ENCODE data around the gene IGF1R. TPM values are rescaled to one million over a fixed set of nuclear protein-coding genes. Genes with fewer than 3 reads are reported as not detected.
"Not testable (repeated sequence)": the region's sequence is repeated elsewhere in the genome, so short reads cannot be mapped to it uniquely, and the experiment has no call there.

Gene IGF1R
- total and polyA plus RNA-seq, 8 donors: 8.1 to 50.3 (median 36.0) TPM

DNA sequence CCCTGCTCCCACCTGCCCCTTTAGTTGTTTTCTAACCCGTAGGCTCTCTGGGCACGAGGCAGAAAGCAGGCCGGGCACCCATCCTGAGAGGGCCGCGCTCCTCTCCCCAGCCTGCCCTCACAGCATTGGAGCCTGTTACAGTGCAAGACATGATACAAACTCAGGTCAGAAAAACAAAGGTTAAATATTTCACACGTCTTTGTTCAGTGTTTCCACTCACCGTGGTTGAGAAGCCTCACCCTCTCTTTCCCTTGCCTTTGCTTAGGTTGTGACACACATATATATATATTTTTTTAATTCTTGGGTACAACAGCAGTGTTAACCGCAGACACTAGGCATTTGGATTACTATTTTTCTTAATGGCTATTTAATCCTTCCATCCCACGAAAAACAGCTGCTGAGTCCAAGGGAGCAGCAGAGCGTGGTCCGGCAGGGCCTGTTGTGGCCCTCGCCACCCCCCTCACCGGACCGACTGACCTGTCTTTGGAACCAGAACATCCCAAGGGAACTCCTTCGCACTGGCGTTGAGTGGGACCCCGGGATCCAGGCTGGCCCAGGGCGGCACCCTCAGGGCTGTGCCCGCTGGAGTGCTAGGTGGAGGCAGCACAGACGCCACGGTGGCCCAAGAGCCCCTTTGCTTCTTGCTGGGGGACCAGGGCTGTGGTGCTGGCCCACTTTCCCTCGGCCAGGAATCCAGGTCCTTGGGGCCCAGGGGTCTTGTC is 310.7 kb downstream of the IGF1R start:
- TF ChIP-seq, protein P1, sequence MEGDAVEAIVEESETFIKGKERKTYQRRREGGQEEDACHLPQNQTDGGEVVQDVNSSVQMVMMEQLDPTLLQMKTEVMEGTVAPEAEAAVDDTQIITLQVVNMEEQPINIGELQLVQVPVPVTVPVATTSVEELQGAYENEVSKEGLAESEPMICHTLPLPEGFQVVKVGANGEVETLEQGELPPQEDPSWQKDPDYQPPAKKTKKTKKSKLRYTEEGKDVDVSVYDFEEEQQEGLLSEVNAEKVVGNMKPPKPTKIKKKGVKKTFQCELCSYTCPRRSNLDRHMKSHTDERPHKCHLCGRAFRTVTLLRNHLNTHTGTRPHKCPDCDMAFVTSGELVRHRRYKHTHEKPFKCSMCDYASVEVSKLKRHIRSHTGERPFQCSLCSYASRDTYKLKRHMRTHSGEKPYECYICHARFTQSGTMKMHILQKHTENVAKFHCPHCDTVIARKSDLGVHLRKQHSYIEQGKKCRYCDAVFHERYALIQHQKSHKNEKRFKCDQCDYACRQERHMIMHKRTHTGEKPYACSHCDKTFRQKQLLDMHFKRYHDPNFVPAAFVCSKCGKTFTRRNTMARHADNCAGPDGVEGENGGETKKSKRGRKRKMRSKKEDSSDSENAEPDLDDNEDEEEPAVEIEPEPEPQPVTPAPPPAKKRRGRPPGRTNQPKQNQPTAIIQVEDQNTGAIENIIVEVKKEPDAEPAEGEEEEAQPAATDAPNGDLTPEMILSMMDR (IDR thresholded peaks at IDR 0.05): no peak
- no peak for FAIRE-seq
- Histone ChIP-seq H3K27ac (no peak overlapping the region), H3K27me3 (no peaks in the 10 kb centered on the region), H3K9me3 (no peaks in the 10 kb centered on the region), H3K36me3 (peaks cover 0 to 53% (median 19%) of the 10 kb centered on the region in 3 donors), H3K4me3 (no peak overlapping the region), H3K4me1 (peaks cover 4 to 6% (median 5%) of the 10 kb centered on the region in 3 donors)
- intact Hi-C loops (cut with DNase I): no loop called here
- 93 to 94% methylated on average over 22 of the region's 22 CpGs for WGBS, 2 donors
- DNase-seq: no peak
- ATAC-seq: no peak

DNA sequence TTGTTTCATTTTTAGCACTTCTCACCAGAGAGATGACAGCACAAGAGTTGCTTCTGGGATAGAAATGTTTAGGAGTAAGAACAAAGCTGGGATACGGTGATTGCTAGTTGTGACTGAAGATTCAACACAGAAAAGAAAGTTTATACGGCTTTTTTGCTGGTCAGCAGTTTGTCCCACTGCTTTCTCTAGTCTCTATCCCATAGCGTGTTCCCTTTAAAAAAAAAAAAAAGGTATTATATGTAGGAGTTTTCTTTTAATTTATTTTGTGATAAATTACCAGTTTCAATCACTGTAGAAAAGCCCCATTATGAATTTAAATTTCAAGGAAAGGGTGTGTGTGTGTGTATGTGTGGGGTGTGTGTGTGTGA is 311.3 kb downstream of the IGF1R start:
- ATAC-seq (no peak), FAIRE-seq (no peak), DNase-seq (no peak)
- H3K9me3 ChIP-seq: no peaks in the 10 kb centered on the region
- H3K27me3 ChIP-seq: no peaks in the 10 kb centered on the region
- 96 to 99% methylated on average over 3 of the region's 3 CpGs for WGBS, 2 donors
- H3K4me3 ChIP-seq: no peak overlapping the region
- H3K27ac ChIP-seq: no peak overlapping the region
- H3K4me1 ChIP-seq: peaks cover 0 to 1% (median under 1%) of the 10 kb centered on the region in 3 donors
- TF ChIP-seq, protein P1 (IDR thresholded peaks at IDR 0.05): no peak
- intact Hi-C loops (cut with DNase I): no loop called here
- peaks cover 0 to 53% (median 19%) of the 10 kb centered on the region in 3 donors for H3K36me3 ChIP-seq

DNA sequence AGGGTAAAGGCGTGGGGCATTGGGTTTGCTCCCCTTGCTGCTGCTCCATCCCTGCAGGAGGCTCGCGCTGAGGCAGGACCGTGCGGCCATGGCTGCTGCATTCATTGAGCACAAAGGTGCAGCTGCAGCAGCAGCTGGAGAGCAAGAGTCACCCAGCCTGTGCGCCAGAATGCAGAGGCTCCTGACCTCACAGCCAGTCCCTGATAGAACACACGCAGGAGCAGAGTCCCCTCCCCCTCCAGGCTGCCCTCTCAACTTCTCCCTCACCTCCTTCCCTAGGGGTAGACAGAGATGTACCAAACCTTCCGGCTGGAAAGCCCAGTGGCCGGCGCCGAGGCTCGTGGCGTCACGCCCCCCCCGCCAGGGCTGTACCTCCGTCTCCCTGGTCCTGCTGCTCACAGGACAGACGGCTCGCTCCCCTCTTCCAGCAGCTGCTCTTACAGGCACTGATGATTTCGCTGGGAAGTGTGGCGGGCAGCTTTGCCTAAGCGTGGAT is 312.3 kb downstream of the IGF1R start:
- no peak overlapping the region for H3K27ac ChIP-seq
- 96 to 97% methylated on average over 21 of the region's 21 CpGs for WGBS, 2 donors
- no peaks in the 10 kb centered on the region for H3K27me3 ChIP-seq
- H3K9me3 ChIP-seq: no peaks in the 10 kb centered on the region
- ATAC-seq (no peak), DNase-seq (no peak), FAIRE-seq (no peak)
- H3K4me1 ChIP-seq: no peaks in the 10 kb centered on the region
- H3K4me3 ChIP-seq: no peak overlapping the region
- TF ChIP-seq, protein P1 (IDR thresholded peaks at IDR 0.05): no peak
- peaks cover 0 to 53% (median 19%) of the 10 kb centered on the region in 3 donors for H3K36me3 ChIP-seq
- intact Hi-C loops (cut with DNase I): no loop called here

DNA sequence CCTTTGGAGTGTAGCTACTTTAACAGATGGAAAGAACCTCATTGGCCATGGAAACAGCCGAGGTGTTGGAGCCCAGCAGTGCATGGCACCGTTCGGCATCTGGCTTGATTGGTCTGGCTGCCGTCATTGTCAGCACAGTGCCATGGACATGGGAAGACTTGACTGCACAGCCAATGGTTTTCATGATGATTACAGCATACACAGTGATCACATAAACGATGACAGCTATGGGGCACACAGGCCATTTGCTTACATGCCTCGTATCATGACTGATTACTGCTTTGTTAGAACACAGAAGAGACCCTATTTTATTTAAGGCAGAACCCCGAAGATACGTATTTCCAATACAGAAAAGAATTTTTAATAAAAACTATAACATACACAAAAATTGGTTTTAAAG is 315.1 kb downstream of the IGF1R start:
- Histone ChIP-seq H3K36me3 (peaks cover 0 to 39% (median 18%) of the 10 kb centered on the region in 3 donors), H3K4me3 (no peak overlapping the region), H3K27ac (no peak overlapping the region), H3K9me3 (no peaks in the 10 kb centered on the region), H3K4me1 (no peaks in the 10 kb centered on the region), H3K27me3 (no peaks in the 10 kb centered on the region)
- 96 to 97% methylated on average over 8 of the region's 8 CpGs for WGBS, 2 donors
- ATAC-seq (no peak), DNase-seq (no peak), FAIRE-seq (no peak)
- TF ChIP-seq, protein P1 (IDR thresholded peaks at IDR 0.05): no peak
- intact Hi-C loops (cut with DNase I): no loop called here

DNA sequence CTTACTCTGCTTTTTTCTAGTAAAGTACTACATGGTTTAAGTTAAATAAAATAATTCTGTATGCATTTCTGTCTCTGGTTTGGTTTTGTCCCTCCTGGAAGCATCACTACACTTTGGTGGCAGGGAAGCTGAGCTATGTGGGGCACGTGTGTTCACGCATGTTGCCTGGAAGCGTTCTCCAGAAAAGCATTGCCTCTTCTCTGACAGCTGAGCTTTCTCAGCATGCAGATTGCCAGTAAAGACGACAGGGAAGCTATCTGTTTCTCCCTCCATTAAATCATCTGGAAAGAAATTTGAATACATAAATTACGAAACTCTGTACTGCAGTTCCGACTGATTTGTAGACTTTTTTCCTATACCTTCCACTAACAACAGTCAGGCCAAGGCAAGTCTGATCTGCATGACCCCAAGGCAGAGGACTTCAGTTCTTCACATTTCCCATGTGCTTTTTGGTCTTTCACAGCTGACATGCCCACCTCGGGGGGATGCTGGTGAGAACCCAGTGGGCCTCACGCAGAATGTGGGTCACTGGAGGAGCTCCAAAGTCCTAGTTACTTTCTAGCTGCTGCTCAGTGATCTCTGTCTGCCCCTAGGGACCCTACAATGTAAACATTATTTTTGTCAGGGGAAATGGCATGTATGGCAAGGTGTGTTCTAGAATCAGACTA is 316.3 kb downstream of the IGF1R start:
- Histone ChIP-seq H3K27ac (no peak overlapping the region), H3K36me3 (peaks cover 0 to 27% (median 12%) of the 10 kb centered on the region in 3 donors), H3K9me3 (no peaks in the 10 kb centered on the region), H3K4me3 (no peak overlapping the region), H3K4me1 (no peaks in the 10 kb centered on the region), H3K27me3 (no peaks in the 10 kb centered on the region)
- ATAC-seq: no peak
- intact Hi-C loops (cut with DNase I): no loop called here
- DNase-seq: no peak
- TF ChIP-seq, protein P1 (IDR thresholded peaks at IDR 0.05): no peak
- 87 to 90% methylated on average over 8 of the region's 8 CpGs for WGBS, 2 donors
- no peak for FAIRE-seq

DNA sequence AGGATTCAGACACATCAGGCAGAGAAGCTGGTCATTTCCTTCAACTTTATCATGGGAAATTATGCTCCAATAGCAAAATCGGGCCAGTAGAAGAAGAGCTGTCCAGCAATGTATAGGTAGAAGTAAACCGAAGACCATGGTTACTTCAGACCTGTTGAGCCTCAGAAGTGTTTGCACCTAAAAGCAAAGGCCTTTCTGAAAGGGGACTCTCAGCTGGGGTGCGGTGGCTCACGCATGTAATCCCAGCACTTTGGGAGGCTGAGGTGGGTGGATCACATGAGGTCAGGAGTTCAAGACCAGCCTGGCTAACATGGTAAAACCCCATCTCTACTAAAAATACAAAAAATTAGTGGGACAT is 316.8 kb downstream of the IGF1R start:
- WGBS, 2 donors: 94 to 95% methylated on average over 4 of the region's 4 CpGs

More for the DNA sequence above, 316.8 kb downstream of the IGF1R start:
- H3K27ac ChIP-seq; DNase-seq; H3K27me3 ChIP-seq; H3K4me3 ChIP-seq; intact Hi-C loops (cut with DNase I); H3K9me3 ChIP-seq; H3K4me1 ChIP-seq; ATAC-seq; FAIRE-seq: not testable (repeated sequence)
- H3K36me3 ChIP-seq: peaks cover 0 to 26% (median 11%) of the 10 kb centered on the region in 3 donors

All from pancreas (tissue), 10 donors.